Endodermal cell (in vitro differentiated cells): ENCODE data around the gene TTC32. TPM values are rescaled to one million over a fixed set of nuclear protein-coding genes. Genes with fewer than 3 reads are reported as not detected.

ENCODE experiments used
- DNase-seq: peaks from one replicate; pipeline ENCODE4 v3.0.0-alpha.2; 2017
- H3K27ac ChIP-seq: 2 replicates; pipeline ENCODE4 v1.5.1; 2013; ENCODE audit warnings: mild to moderate bottlenecking, low read depth, low read length, moderate library complexity
- H3K27me3 ChIP-seq: 2 replicates; pipeline ENCODE4 v1.6.1; 2013; ENCODE audit warnings: mild to moderate bottlenecking, low read length, moderate library complexity; ENCODE audit not compliant: insufficient read depth, control insufficient read depth, poor library complexity, severe bottlenecking
- H3K36me3 ChIP-seq: 2 replicates; pipeline ENCODE4 v1.7.0; 2013; ENCODE audit warnings: mild to moderate bottlenecking, low read length, moderate library complexity; ENCODE audit not compliant: control insufficient read depth, insufficient read depth
- H3K4me1 ChIP-seq: one replicate; pipeline ENCODE4 v1.7.0; 2013; ENCODE audit warnings: low read length; ENCODE audit not compliant: control insufficient read depth, insufficient read depth
- H3K4me3 ChIP-seq: 2 replicates; pipeline ENCODE4 v1.5.1; 2013; ENCODE audit warnings: mild to moderate bottlenecking, low read length, moderate library complexity
- H3K9ac ChIP-seq: 2 replicates; pipeline ENCODE4 v1.6.1; 2013; ENCODE audit warnings: mild to moderate bottlenecking, low read length, moderate library complexity; ENCODE audit not compliant: poor library complexity, severe bottlenecking; ENCODE audit errors: extremely low read depth
- H3K9me3 ChIP-seq: 2 replicates; pipeline ENCODE4 v1.6.1; 2013; ENCODE audit warnings: mild to moderate bottlenecking, low read length, moderate library complexity; ENCODE audit not compliant: control insufficient read depth
- H3K27ac Mint-ChIP-seq: 2 replicates; pipeline ENCODE4 v1.8.0; 2020; ENCODE audit warnings: mixed read lengths
- H3K27me3 Mint-ChIP-seq: 2 replicates; pipeline ENCODE4 v1.8.0; 2021; ENCODE audit warnings: mild to moderate bottlenecking, mixed read lengths; ENCODE audit not compliant: insufficient read depth
- H3K36me3 Mint-ChIP-seq: 2 replicates; pipeline ENCODE4 v1.8.0; 2020; ENCODE audit warnings: low read depth, mixed read lengths
- H3K4me1 Mint-ChIP-seq: 2 replicates; pipeline ENCODE4 v1.8.0; 2020; ENCODE audit warnings: mixed read lengths
- H3K4me3 Mint-ChIP-seq: 2 replicates; pipeline ENCODE4 v1.8.0; 2020; ENCODE audit warnings: mild to moderate bottlenecking, moderate library complexity, mixed read lengths
- H3K9me3 Mint-ChIP-seq: 2 replicates; pipeline ENCODE4 v1.8.0; 2020; ENCODE audit warnings: mild to moderate bottlenecking, mixed read lengths
- CTCF ChIP-seq: fragments of 200-600 bp; sonication (generic); conservative IDR thresholded peaks from 2 replicates; pipeline ENCODE4 v1.5.0; 2021; ENCODE audit warnings: antibody characterized with exemption, mild to moderate bottlenecking
- WGBS, 2 experiments: methylation state at CpG; one replicate each; pipeline versions ENCODE4 v1.1.5 to v1.1.7; 2013; ENCODE audit warnings: missing lambda C conversion rate in 2 of 2, mixed read lengths in 1 of 2; ENCODE audit not compliant: insufficient coverage in 1 of 2, insufficient read length in 1 of 2; 5-methylcytosine and 5-hydroxymethylcytosine counted together
- total RNA-seq, 2 donors: library from RNA; stranded (reverse); fragmentation: NEBNext Ultra II Directional in 1 of 2; extraction: Animal tissue kit (Norgen Biotek cat#: 25700) in 1 of 2; gene quantifications; 2 replicates in 1 of 2; 3 replicates in 1 of 2; pipeline ENCODE4 v1.2.1, GENCODE V29; 2021

TTC32 gene
- total RNA-seq, 2 donors from 2014 or later = 10.2 to 13.0 TPM

GRCh38 chr2:19868224-19868623 is 33.6 kb downstream of the TTC32 start:
- no peaks in the 10 kb centered on the region for H3K9me3 Mint-ChIP-seq
- peak overlapping the region; percentile 69 for H3K4me3 Mint-ChIP-seq
- H3K27me3 Mint-ChIP-seq = peaks cover 61% of the 10 kb centered on the region
- peaks cover 4% of the 10 kb centered on the region for H3K4me1 Mint-ChIP-seq
- no peaks in the 10 kb centered on the region for H3K4me1 ChIP-seq
- no peaks in the 10 kb centered on the region for H3K36me3 ChIP-seq
- peaks cover 44% of the 10 kb centered on the region for H3K27me3 ChIP-seq
- no peak overlapping the region for H3K27ac Mint-ChIP-seq
- no peak for DNase-seq
- peak overlapping the region; percentile 49 for H3K4me3 ChIP-seq
- no peaks in the 10 kb centered on the region for H3K9me3 ChIP-seq
- no peak overlapping the region for H3K27ac ChIP-seq
- no peak overlapping the region for H3K9ac ChIP-seq
- WGBS, 2 experiments = 87 to 88% methylated on average over 4 to 7 of the region's 7 CpGs
- H3K36me3 Mint-ChIP-seq = no peaks in the 10 kb centered on the region
- no peak for TF ChIP-seq CTCF

GRCh38 chr2:19866771-19867170 is 35.0 kb downstream of the TTC32 start:
- H3K27me3 Mint-ChIP-seq = peaks cover 56% of the 10 kb centered on the region
- no peak for DNase-seq
- 94 to 96% methylated on average over 2 of the region's 2 CpGs for WGBS, 2 experiments
- peaks cover 42% of the 10 kb centered on the region for H3K27me3 ChIP-seq
- H3K36me3 Mint-ChIP-seq = no peaks in the 10 kb centered on the region
- no peak overlapping the region for H3K4me3 ChIP-seq
- no peaks in the 10 kb centered on the region for H3K4me1 ChIP-seq
- no peak overlapping the region for H3K9ac ChIP-seq
- H3K36me3 ChIP-seq = no peaks in the 10 kb centered on the region
- no peak for TF ChIP-seq CTCF
- peaks cover 4% of the 10 kb centered on the region for H3K4me1 Mint-ChIP-seq
- H3K4me3 Mint-ChIP-seq = no peak overlapping the region
- no peaks in the 10 kb centered on the region for H3K9me3 Mint-ChIP-seq
- no peak overlapping the region for H3K27ac ChIP-seq
- H3K27ac Mint-ChIP-seq = no peak overlapping the region
- no peaks in the 10 kb centered on the region for H3K9me3 ChIP-seq

GRCh38 chr2:19865151-19865550 is 36.6 kb downstream of the TTC32 start:
- H3K4me1 ChIP-seq = no peaks in the 10 kb centered on the region
- H3K27ac ChIP-seq = no peak overlapping the region
- TF ChIP-seq CTCF = no peak
- H3K4me3 Mint-ChIP-seq = no peak overlapping the region
- peaks cover 36% of the 10 kb centered on the region for H3K27me3 ChIP-seq
- no peaks in the 10 kb centered on the region for H3K36me3 ChIP-seq
- H3K9me3 Mint-ChIP-seq = no peaks in the 10 kb centered on the region
- peaks cover 50% of the 10 kb centered on the region for H3K27me3 Mint-ChIP-seq
- no peaks in the 10 kb centered on the region for H3K9me3 ChIP-seq
- no peak for DNase-seq
- H3K4me1 Mint-ChIP-seq = peaks cover 4% of the 10 kb centered on the region
- 80 to 100% methylated on average over 1 of the region's 2 CpGs for WGBS, 2 experiments
- H3K27ac Mint-ChIP-seq = no peak overlapping the region
- H3K4me3 ChIP-seq = no peak overlapping the region
- no peak overlapping the region for H3K9ac ChIP-seq
- H3K36me3 Mint-ChIP-seq = no peaks in the 10 kb centered on the region
